ENCODE results near the gene INAVA.

- TF ChIP-seq CTCF (IDR thresholded peaks at IDR 0.05) = no peak
- TF ChIP-seq CBX8 (IDR thresholded peaks at IDR 0.05) = no peak
- TF ChIP-seq POLR2A (IDR thresholded peaks at IDR 0.05; ENCODE audit: low read length) = no peak
- TF ChIP-seq JUN (IDR thresholded peaks at IDR 0.05) = no peak
- no peak for TF ChIP-seq CHD2 (IDR thresholded peaks at IDR 0.05; ENCODE audit: low read length, partially characterized antibody)
Observed at GRCh38 chr1:200962631-200963030, 67.9 kb downstream of the INAVA start.
